ENCODE measurements around the gene HSPA8.
"Not testable (repeated sequence)": the region's sequence is repeated elsewhere in the genome, so short reads cannot be mapped to it uniquely, and the experiment has no call there.

The HSPA8 gene

GRCh38 chr11:123061403-123062157, at the start of gene HSPA8:
TSS of gene HSPA8 (minus strand) at chr11:123062136. CDS start at chr11:123061324, 812 bp downstream.
- DNase-seq = peak; percentile 88

DNA sequence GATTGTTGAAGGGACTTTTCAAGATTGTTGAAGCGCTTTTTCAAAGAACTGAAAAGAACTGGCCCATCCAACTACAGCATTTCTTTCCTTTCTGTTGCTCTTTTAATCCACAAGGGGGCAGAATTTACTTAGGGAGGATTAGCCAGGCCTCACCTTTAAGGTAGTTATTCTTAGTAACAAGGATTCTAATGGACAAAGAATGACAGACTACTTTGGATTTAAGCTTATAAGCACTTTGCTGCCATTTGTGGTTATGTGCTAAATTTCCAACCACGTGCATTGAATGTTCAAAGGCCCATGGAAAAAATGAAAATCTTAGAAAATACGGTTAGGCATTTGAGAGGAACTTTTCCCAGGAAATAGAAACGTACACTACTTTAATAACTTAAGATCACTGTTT, 49.5 kb upstream of the HSPA8 start:
- DNase-seq = no peak

- no peak for DNase-seq
Measured at GRCh38 chr11:123110397-123110796, 48.5 kb upstream of the HSPA8 start.

DNA sequence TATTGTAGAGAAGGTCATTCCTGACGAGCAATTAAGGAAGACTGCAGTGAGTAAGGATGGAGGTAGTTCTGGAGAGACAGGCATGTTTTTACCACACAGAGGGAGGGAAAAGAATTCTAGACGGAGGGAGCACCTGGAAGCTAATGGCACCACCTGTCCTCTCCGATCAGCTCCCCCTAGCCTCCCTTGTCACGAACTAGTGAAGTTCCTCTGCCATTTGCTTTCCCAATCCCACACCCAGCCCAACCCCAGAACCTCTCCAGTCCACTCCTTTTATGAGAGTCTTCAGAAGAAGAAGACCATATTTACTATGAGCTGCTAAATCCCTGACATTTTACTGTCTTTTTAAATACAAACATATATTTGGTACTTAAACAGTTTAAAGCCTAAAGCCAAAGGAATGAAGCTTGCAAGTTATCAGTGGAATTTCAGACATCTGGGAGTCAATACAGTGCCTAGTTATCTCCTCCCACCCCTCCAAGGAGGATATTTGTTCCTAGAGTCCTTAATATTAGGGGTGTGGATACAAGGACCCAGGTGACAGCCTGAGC, 46.1 kb upstream of the HSPA8 start:
- no peak for DNase-seq

- no peak for DNase-seq
Measured at GRCh38 chr11:123104697-123105096, 42.8 kb upstream of the HSPA8 start.

DNA sequence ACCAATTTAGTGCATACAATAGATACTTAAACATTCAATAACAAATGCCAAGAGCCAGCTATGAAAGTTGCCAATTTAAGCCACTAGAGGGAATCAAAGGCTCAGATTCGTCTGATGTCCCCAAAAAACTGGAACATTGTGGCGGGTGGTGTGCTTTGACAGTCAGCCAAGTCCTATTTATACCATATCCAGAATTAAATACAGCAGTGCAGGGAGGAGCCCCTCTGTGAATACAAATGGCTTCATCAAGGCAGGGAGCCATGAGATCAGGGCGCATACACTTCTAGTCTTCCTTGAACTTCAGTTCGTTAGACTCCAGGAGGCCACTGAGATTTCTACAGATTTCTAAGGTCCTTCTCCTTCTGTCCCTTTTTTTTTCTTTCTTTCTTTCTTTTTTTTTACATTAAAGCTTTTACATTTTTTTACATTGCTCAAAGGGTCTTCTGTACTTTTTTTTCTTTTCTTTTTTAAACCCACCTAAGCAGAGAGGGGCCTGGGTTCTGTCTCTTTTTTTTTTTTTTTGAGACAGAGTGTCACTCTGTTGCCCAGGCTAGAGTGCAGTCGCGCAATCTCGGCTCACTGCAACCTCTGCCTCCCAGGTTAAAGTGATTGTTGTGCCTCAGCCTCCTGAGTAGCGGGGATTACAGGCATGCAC, 41.5 kb upstream of the HSPA8 start:
- DNase-seq = no peak

DNA sequence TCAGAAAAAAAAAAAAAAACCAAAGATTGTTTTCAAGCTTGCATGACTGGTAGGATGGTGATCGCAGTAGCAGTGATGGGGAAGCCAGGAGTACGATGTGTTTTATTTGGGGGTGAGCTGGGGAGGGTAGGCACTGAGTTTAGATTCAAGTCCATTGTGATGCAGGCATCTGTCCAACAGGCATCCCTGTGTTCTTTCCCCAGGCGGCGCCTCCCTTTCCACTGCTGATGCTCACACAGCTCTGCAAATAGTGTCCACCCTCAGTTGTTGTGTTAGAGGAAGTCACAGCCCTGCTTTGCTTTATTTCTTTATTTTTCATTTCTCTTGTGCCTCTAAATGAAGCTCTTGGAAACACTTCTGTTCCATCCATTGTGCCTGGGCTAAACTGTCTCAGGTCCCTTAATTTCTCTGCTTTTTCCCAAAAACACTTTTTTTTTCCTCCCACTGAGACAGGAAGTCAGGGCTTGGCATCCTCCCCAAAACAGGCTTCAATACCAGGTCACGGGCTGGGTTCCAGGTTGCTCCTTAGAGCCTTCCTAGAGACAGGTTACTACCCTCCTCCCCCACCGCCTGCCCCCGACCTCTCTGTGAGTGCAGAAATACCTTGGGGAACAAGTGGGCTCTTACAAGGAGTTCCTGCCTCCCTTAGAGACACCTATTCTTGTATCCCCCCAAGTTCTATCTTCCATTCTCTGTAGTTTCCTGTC, 38.6 kb upstream of the HSPA8 start:
- DNase-seq = no peak

DNA sequence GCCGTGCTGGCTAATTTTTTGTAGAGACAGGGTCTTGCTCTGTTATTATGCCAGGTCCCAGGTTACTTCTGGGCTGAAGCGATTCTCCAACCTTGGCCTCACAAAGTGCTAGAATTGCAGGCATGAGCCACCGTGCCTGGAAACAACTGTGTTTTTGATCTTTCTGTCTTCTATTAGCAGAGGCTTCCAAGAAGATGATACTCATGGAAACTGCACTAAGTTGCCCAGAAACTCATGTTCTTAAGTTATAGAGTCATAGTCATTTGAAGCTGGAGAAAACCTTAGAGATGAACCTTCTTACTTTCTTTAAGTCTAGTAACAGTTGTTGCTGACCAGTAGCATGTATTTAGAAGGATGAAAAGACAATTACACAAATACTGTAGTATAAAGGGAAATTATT, 37.1 kb upstream of the HSPA8 start:
- no peak for DNase-seq

DNA sequence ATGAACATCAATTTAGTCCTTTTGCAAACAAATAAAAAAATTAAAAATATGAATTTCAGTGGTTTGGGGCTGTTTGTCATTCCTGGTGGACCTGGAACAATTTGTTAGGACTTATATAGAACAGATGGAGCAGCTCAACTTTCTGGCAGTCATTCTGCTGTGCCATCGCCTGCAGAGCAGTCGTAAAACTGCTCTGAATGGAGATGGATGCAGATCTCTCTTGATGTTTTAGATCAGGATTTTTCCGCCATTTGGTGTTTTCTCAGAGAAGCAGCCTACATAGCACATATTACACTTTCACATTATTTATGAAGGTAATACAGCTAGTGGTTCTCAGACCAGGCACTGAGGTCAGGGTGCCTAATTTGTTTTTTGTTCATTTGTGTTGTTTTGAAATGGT, 31.8 kb upstream of the HSPA8 start:
- no peak for DNase-seq

- DNase-seq = no peak
Measured at GRCh38 chr11:123091506-123091905, 29.6 kb upstream of the HSPA8 start.

- not testable (repeated sequence) for DNase-seq
Measured at GRCh38 chr11:123090168-123090567, 28.2 kb upstream of the HSPA8 start.

DNA sequence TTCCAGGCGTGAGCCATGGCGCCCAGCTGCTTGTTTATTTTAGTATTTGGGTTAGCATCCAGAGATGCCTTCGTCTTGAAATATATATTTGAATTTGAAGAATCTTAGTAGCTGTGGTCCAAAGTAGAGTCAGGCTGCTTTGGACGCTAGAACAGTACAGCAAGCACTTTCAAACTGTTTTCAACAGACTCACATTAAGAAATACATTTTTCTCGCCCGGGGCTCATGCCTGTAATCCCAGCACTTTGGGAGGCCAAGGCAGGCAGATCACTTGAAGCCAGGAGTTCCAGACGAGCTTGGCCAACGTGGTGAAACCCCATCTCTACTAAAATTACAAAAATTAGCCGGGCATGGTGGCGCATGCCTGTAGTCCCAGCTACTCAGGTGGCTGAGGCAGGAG, 27.0 kb upstream of the HSPA8 start:
- not testable (repeated sequence) for DNase-seq

- DNase-seq = not testable (repeated sequence)
Measured at GRCh38 chr11:123087657-123088056, 25.7 kb upstream of the HSPA8 start.

GRCh38 chr11:123086305-123086704, 24.4 kb upstream of the HSPA8 start:
- DNase-seq = no peak

DNA sequence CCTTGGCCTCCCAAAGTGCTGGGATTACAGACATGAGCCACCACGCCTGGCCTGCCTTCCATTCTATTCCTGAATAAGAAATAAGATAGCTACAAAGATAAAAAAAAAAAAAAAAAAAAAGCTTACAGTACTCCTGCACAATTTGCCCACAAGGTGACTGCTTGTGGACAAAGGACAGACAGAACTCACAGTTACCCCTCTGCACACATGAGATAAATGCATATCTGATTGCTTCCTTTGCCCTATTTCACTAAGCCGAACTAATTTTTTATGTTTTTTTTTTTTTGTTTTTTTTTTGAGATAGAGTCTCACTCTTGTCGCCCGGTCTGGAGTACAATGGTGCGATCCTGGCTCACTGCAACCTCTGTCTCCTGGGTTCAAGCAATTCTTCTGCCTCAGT, 23.6 kb upstream of the HSPA8 start:
- DNase-seq = no peak

GRCh38 chr11:123084454-123084853, 22.5 kb upstream of the HSPA8 start:
- no peak for DNase-seq

GRCh38 chr11:123083623-123084029, 21.7 kb upstream of the HSPA8 start:
- DNase-seq = no peak

- no peak for DNase-seq
Measured at GRCh38 chr11:123082977-123083376, 21.0 kb upstream of the HSPA8 start.

- DNase-seq = no peak
Measured at GRCh38 chr11:123080015-123080414, 18.1 kb upstream of the HSPA8 start.

DNA sequence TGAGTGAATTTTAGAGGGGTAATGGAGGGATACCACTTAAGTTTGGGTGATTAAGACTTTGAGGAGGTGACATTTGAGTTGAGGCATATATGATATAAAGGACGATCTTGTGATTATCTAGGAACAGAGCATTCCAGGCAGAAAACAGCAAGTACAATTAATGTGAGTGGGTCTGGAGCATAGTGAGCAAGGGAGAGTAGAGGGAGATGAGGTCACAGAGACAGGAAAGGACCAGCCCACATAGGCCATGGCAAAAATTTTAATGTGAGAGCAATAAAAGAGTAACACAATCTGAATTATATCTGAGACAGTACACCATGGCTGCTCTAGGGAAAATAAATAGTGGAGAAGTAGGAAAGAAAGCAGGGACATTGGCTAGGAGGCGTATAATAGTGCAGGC, 14.5 kb upstream of the HSPA8 start:
- no peak for DNase-seq

DNA sequence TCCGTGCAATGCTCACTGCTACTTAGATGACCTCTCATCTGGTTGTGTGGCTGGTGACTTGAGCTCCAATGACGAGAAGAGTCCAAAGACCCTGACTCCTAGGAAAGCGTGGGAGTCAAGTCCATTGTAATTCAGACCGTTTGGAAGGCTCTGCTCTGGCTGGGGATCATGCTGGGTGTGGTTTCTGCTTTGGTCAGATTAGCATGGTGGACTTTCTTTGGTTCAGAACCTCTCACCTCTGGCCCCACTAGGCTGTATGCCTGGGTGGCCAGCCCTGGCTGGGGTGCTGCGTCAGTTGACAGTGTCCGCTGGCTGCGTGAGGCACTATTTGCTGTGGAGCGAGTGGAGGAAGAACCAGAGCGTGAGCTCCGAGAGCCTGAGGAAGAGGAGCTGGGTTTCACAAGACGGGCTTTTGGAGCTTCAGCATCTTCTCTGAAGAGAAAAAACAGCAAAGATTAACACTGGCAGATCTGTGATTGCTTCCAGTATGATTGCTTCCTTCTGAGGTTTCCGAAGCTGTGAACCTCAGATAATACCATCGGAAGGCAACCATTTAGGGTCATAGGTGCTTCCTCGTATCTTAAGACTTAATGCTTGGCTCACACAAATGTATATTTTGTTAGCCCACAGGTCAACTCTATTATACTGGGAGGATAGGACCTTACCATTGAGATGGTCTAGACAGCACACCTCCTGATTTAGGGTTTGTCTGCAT, 11.6 kb upstream of the HSPA8 start:
- no peak for DNase-seq

DNA sequence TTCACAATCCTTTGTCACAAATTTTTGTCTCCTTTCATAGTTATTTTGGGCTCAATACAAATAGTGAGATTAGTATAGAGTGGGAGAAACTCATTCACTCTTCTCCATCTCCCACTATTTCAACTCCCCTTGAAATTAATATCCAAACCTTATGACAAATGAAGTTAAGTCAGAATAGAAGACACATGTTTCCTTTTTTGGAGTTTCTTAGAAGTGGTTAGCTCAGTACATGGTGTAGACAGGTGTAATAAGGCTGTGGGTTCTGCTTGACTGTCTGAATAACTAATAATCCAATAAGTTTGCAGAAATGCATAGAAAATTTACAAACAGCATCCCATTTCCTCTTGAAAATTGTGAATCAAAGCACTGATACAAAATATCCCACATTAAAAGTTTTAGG, 10.8 kb upstream of the HSPA8 start:
- DNase-seq = no peak

DNA sequence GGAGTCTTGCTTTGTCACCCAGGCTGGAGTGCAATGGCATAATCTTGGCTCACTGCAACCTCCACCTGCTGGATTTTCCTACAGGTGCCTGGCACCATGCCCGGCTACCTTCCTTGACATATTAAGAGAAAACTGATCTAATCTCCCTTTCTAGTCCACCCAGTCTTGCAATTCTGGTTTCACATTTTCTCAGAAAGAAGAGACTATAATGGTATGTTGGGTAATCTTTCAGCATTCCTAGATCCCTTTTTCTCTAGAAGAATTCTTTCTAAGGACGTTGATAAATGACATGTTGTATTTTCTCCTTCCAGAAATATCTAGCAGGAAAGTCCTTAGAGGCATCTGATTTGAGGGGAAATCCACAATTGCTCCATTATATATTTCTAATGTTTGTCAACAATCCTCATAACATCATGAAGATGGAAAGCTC, 10.4 kb upstream of the HSPA8 start:
- no peak for DNase-seq
